Lower leg skin (tissue), 3 donors: Measurements from ENCODE around the gene CA7.

Source experiments
- CTCF ChIP-seq, 3 donors: fragments of 450-650 bp; IDR thresholded peaks; one replicate each; pipeline ENCODE4 v1.5.1; 2016; ENCODE audit warnings: antibody characterized with exemption in 3 of 3, mild to moderate bottlenecking in 3 of 3, moderate library complexity in 2 of 3
- POLR2A ChIP-seq, 2 donors: fragments of 450-650 bp; IDR thresholded peaks; one replicate each; pipeline ENCODE4 v1.6.1; 2016 to 2017; ENCODE audit warnings: antibody characterized with exemption in 2 of 2, mild to moderate bottlenecking in 1 of 2, moderate library complexity in 1 of 2

GRCh38 chr16:66811043-66811442, 33.2 kb upstream of the CA7 start:
- TF ChIP-seq CTCF (IDR thresholded peaks at IDR 0.05) (no peak), POLR2A (IDR thresholded peaks at IDR 0.05) (no peak)
